GM21786 (cell line): ENCODE measurements around the gene AKR7A3.
A peak's percentile ranks its signal among the peaks of the same experiment; 100 is the strongest.
"Not testable (repeated sequence)": the region's sequence is repeated elsewhere in the genome, so short reads cannot be mapped to it uniquely, and the experiment has no call there.

ENCODE experiments used
- ATAC-seq: cut with Tn5 transposase; IDR thresholded peaks from one replicate; pipeline ENCODE4 v1.9.1; 2021; ENCODE audit not compliant: unreplicated experiment

AKR7A3 gene

DNA sequence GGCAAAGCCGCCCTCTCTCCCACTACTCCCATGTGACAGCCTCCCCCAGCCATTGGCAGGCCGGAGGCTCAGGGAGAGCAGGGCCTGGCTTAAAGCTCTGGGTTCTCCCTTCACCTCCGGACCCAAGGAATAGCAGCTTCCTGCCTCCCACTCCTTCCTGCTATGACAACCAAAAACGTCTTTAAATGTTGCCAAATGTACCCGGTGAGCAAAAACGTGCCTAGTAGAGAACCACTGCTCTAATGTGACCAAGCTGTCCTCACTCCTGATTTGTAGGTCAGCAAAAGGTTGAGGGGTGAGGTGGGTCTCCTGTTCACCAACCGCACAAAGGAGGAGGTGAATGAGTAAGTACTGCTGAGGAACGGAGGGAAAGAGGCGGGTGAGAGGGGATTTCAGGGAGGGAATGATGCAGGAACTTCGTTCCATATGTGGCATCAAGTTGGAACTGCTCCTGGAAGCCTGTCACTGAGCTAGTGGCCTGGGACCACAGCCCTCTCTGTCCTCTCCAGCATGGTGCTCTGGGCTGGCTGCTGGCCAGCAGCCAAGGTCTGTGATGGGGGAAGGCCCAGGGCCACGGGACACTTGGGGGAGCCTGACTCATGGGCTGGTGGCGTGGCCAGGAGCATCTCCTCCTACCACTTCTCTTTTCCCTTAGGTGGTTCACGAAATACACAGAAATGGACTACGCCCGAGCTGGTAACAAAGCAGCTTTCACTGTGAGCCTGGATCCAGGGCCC, 31.2 kb downstream of the AKR7A3 start:
- ATAC-seq, result no peak

GRCh38 chr1:19256301-19256700, 32.3 kb downstream of the AKR7A3 start:
- ATAC-seq, result not testable (repeated sequence)

- ATAC-seq, result no peak
Observed at GRCh38 chr1:19255288-19255687, 33.3 kb downstream of the AKR7A3 start.

DNA sequence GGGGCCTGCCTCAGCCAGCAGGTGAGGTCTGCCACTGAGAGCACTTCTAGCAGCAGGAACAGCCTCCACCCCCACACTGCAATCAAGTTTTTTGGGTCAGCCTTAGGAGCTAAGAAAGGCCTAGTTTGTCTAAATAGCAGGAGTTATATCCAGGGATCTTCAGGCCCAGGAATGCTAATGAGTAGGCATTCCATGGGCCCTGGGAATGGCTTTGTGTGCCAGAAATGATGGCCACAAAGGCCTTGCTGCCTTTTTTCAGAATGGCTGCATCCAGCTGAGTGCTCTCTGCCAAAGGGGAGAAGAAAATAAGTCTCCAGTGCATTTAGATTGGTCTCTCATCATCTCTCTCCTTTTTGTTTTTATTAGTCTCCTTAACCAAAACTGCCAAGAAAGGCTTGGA, 34.2 kb downstream of the AKR7A3 start:
- ATAC-seq, result no peak

GRCh38 chr1:19251305-19252196, 37.0 kb downstream of the AKR7A3 start, which contains the start of the genes EMC1 and MRTO4:
TSS of gene EMC1 (minus strand) at chr1:19251524. CDS start at chr1:19251509, 15 bp downstream.
TSS of gene MRTO4 (plus strand) at chr1:19251805. CDS start at chr1:19251836, 31 bp downstream.
- peak; percentile 82 for ATAC-seq

DNA sequence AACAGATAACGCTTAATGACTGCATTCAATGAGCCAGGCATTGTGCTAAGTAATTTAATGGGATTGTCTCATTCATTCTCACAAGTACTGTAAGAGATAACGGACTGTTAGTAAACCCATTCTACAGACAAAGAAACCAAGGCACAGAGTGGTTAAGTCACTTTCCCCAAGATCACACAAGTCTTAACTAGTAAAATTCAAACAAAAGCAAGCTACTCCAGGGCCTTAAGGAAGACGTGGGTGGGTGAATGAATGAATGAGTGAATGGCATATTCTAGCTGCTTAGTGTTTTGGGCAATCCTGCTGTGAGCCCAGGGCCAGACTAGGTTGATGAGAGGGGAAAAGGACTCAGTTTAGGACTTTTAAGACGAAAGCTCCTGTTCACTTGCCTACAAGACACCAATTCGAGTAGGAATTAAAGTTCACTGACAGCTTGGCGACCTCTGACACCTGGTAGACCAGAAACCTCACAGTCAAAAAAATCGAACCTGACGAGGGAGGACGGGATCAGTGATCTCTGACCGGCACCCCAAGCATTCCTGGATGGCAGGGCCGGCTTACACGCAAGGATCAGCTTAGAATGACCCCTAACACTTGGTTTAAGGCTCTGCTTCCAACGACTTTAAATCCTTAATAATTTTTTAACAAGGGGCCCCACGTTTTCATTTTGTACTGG, 37.8 kb downstream of the AKR7A3 start:
- no peak for ATAC-seq

DNA sequence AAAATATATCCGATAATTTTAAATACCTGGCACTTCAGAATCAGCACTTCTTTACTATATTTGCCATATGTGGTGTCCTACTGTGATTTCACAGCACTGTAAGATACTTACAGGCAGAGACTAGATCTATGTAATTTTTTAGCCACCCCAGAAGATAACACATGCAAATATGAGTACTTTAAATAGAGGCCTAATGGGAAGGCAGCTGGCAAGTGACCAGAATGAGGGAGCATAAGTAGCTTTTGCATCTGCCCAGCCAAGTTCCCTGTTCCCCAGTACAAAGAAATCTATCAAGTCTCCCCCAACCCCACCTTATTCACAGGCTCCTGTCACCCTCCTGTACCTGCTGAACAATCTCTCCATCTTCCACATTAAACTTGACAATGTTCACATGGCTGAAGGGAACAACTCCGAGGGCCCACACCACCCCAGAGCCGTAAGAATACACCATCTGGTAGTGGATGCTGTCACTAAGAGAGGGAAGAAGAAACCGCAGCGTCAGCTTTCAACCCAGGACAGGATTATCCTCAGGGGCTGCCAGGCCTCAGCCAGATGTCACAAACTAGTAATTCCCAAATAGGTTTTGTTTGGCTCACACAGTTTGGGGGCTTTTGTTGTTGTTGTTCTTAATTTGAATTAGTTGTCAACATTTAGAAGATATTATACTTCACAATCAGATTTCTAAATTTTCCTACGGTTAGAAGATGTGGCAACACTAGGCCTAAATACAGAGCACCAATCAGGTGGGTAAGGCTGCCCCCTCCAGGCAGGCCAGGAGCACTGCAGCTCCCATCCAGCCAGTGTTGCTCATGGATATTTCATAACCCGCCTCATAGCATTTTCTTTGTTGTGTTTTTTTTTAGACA, 47.7 kb downstream of the AKR7A3 start:
- no peak for ATAC-seq

DNA sequence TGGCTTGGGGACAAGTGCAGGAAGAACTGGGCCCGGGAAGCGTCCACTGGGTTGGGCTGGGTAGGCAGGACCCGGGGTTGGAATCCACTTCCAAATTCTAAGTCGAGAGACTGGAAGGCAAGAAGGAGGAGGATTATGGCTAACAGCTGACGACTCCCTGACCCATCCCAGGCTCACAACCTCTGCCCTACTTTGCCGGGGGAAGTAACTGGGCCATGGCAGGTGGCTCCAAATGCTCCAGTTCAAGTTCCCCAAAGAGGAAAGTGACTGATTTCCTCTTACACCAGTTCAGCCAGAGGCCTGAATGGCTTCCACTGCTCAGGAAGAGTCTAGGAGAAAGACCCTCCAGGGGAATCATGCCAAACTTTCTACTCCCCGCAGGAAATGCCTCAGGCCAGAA, 48.7 kb downstream of the AKR7A3 start:
- no peak for ATAC-seq

GRCh38 chr1:19234224-19234623, 54.3 kb downstream of the AKR7A3 start:
- ATAC-seq, result no peak
